RWPE1 (cell line): ENCODE measurements around the gene ADGRB3.

Experiments used
- CTCF ChIA-PET: fragments of 350-600 bp; sonication (Branson Sonifier 250); formaldehyde crosslinking; extraction: SDS; loops from one replicate; lab custom pipeline; 2021; lab: Yijun Ruan, JAX
- POLR2A ChIA-PET: fragments of 400-600 bp; formaldehyde crosslinking; extraction: SDS; loops from one replicate; lab custom pipeline; 2020; ENCODE audit warnings: antibody characterized with exemption; ENCODE audit not compliant: low non-redundant PET; lab: Yijun Ruan, JAX
- DNase-seq: peaks from one replicate; pipeline ENCODE4 v3.0.0; 2012; ENCODE audit warnings: low spot score
- H3K27ac ChIP-seq: fragments of 450-650 bp; 2 replicates; pipeline ENCODE4 v1.5.1; 2017
- TF ChIP-seq, protein P1 (sequence below): fragments of 450-650 bp; conservative IDR thresholded peaks from 2 replicates; pipeline ENCODE4 v1.5.1; 2017; ENCODE audit warnings: low read depth, mild to moderate bottlenecking

ADGRB3 gene

DNA sequence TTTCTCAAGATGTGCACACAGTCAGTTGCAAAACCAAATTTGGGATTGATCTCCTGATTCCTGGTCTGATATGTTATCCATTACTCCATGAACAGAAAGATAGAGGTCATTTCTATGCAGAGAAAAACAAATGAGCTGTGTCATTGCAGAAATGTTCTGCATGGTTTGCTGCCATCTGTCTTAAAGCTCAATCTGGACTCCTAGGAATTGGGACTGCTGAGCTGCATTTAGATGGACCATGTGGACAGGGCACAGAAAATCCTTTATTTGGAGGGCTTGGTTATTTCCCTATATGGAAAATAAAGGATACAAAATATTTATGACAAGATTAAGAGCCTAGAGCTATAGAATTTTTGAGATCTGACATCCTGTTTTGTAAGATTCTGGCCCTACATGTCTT, 91.3 kb downstream of the ADGRB3 start:
- no peak overlapping the region for H3K27ac ChIP-seq
- DNase-seq: no peak
- ChIA-PET POLR2A (no interaction called here), CTCF (no interaction called here)
- TF ChIP-seq, protein P1, sequence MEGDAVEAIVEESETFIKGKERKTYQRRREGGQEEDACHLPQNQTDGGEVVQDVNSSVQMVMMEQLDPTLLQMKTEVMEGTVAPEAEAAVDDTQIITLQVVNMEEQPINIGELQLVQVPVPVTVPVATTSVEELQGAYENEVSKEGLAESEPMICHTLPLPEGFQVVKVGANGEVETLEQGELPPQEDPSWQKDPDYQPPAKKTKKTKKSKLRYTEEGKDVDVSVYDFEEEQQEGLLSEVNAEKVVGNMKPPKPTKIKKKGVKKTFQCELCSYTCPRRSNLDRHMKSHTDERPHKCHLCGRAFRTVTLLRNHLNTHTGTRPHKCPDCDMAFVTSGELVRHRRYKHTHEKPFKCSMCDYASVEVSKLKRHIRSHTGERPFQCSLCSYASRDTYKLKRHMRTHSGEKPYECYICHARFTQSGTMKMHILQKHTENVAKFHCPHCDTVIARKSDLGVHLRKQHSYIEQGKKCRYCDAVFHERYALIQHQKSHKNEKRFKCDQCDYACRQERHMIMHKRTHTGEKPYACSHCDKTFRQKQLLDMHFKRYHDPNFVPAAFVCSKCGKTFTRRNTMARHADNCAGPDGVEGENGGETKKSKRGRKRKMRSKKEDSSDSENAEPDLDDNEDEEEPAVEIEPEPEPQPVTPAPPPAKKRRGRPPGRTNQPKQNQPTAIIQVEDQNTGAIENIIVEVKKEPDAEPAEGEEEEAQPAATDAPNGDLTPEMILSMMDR: no peak

DNA sequence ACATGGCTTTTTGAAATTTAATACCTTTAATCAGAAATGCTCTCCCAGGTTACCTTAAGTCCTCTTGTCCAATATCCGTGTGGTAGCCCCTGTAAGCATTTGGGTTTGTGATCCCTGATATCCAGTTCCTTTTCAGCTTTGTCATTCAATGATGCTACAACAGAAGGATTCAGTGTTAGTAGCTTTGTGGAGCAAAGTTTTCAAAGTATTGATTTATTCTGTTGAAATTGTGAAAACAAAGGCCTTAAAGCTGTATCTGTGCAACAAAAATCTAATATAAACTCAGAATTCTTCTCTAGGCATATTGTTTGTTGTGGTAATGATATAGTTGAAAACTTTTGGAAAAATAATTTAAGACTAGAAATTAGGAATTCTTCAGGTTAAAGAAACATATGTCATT, 91.9 kb downstream of the ADGRB3 start:
- TF ChIP-seq, protein P1: no peak
- POLR2A ChIA-PET: no interaction called here
- no peak overlapping the region for H3K27ac ChIP-seq
- CTCF ChIA-PET: no interaction called here
- no peak for DNase-seq

DNA sequence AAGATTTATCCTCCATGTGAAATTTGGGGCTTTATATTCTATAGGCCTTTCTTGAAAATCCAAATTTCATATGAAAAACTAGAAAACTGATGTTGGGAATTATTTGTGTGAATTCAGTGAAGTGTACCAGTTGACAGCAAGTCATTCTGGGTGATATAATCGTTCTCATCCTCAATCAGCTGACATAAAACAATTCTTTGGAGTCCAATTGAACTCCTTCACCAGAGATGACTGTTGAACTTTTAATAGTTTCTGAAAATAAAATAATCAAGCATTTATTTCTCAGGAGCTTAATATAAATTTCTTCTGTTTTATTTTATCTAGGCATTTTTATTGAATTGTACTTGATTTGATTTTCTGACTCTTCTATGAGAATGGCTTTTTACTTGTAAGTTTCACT, 92.6 kb downstream of the ADGRB3 start:
- CTCF ChIA-PET: interaction anchor here (0.6 kb wide), 1 partner anchor 51 kb away, joined by 3 read pairs; no protein-coding TSS in a partner anchor
- POLR2A ChIA-PET: no interaction called here

DNA sequence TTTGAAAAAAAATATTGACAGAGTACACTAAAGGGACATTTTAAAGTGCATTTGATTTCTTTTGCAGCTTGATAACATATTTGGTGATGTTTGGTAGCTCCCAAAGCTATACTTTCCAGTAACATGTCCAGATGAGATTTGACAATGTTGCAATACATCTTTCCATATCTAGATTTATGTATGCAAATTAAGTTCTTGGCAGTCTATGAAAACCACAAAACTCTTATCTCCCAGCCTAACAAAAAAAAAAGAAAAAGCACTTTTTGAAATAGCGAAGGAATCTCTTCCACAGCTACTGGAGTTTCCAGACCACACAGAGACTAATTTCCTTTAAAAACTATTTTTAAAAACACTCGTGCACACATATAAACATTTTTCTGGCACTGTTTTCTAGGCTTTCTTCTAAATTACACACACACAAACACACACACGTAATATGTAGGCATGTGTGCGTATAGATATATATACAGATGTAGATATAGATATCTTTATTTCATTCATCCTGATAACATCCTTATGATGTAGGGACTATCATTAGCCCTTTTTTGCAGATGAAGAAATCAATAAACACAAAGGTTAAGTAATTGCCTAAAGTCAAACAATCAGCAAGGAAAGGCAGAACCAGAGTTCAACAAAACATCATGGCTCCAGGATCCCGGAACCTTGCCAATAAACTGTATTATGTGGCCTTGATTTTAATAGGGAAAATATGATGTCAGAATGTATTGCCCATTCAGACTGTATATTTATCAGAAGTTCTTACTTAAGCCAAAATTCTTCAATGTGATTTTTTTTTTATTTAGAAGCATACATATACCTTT, 93.3 kb downstream of the ADGRB3 start:
- no peak overlapping the region for H3K27ac ChIP-seq
- ChIA-PET CTCF (interaction anchor here (0.6 kb wide), 1 partner anchor 51 kb away, joined by 3 read pairs; no protein-coding TSS in a partner anchor), POLR2A (no interaction called here)
- DNase-seq: no peak
- TF ChIP-seq, protein P1: no peak

More for the DNA sequence above, 92.6 kb downstream of the ADGRB3 start:
- DNase-seq: no peak
- H3K27ac ChIP-seq: no peak overlapping the region
- TF ChIP-seq, protein P1: no peak

DNA sequence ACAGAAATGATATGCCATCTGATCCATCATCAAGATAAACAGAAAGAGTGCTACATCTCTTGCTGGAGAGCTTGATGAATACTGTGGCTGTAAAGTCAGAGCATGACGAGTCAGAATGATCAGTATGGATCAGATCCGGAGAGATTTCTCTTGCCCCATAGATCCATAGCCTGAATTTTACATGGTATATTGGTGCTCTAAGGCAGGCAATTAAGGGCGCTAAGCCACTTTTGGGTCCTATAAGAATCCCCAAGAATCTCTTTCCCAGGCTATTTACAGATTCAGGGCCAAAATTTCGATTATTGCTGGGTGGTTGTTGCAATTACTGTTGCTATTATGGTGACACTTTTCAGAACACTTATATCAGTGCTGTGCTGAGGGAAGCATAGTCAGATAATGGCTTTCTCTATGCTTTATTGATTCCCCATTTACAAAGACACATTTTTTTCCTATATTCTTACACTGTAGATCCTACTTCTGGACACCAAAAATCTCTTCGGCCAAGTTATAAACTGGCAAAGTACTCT, 94.4 kb downstream of the ADGRB3 start:
- ChIA-PET POLR2A (no interaction called here), CTCF (no interaction called here)
- H3K27ac ChIP-seq: no peak overlapping the region
- TF ChIP-seq, protein P1: no peak
- no peak for DNase-seq

DNA sequence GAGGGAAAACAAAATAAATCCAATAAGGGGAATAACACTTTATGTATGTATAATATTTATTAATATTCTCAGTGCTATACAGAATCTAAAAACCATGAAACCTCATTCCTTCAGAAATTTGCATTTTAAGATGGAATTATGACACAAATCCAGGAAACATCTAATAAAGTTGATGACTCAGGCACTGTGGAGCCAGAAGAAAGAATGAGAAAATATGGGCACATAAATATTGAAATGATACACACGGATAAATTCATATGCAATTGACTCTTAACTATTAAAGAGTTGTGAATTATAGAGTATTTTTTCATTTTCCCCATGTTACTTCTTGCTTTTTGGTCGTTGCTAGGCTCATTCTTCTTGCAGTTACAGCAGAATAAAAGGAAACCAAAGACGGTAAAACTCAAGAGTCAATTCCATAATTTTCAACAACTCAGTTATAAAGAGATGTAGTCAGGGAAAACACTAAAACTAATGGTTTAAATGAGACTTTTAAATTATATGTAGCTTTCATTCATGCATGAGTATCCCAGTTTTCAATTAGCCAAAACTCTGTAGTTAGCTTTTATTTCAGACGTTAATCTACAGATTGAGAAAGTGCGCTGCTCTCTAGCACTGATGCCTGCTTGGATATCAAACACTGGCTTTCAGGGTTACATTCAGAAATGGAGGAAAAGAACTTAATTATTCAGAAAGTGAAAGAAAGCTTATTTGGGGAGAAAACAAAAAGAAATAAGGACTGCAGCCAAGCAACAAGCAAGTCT, 95.4 kb downstream of the ADGRB3 start:
- ChIA-PET CTCF (interaction anchor here (0.6 kb wide), 1 partner anchor 103 kb away, joined by 4 read pairs; no protein-coding TSS in a partner anchor), POLR2A (no interaction called here)
- H3K27ac ChIP-seq: no peak overlapping the region
- TF ChIP-seq, protein P1: no peak
- no peak for DNase-seq
